ENCODE measurements around the gene DNHD1.
"Not testable (repeated sequence)": the region's sequence is repeated elsewhere in the genome, so short reads cannot be mapped to it uniquely, and the experiment has no call there.

Gene DNHD1

DNA sequence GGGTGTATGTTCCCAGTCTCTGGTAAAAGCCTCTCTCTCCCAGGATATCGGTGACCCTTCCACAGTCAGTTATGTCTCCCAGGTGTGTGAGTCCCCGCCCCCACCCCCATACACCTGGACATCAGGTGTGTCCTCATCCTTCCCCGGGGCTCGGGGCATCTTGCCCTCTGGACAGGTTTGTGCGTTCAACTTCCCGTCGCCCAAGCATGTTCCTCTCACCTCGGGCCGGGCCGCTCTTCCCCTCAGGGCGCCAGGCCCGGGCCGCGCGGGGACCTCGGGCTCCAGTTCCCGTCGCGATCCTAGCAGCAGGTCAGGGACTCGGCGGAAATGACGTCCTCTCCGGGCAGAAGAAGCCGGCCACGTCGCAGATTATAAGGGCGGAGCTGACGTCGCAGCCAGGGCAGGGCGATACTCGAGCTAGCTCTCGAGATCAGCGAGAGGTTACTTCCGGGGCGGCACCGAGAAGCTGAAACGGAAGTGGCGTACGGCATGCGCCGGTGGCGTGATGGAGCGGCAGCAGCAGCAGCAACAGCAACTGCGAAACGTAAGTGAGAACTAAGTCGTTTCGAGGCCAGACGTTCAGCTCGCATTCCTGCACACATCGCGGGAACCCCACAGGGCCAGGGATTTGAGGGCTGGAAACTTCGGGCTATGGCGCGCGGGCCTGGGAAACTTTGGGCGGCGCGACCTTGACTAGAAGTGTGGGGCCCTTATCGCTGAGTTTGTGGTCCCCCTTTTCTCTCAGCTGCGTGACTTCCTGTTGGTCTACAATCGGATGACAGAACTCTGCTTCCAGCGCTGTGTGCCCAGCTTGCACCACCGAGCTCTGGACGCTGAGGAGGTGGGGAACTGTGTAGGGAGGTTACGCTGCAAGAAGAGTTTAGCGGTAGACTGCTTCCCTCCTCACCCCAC is 15.8 kb upstream of the DNHD1 start, which contains the start of the genes ARFIP2 and TIMM10B:
ARFIP2 (minus strand) TSS at position 320 of the 912 bp plus-strand sequence. CDS start 910 bp downstream, outside the sequence.
TIMM10B (plus strand) TSS at position 490 of the 912 bp plus-strand sequence; CDS start at position 506, 16 bp downstream.
- peak; percentile 97 for DNase-seq (ENCODE audit: low read depth in 2 of 2)

GRCh38 chr11:6481924-6482275 is 15.2 kb upstream of the DNHD1 start:
- DNase-seq (ENCODE audit: low read depth in 2 of 2) = no peak

DNA sequence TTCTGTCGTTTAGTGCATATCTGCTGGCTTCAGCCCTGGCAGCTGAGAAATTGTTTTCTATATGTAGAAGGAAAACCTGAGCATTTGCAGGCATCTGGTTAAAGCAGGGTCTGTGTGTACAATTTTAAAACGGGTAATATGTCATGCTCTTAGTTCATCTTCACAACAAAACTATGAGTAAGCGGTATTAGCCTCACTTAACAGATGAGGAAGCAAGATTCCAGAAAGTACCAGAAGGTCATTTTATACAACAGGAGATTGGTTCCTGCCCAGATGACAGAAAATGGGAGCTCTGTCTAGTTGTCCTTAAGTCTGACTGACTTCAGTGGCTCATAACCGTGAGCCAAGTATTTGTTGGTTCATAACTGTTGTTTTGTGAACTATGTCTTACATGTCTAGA is 14.6 kb upstream of the DNHD1 start:
- no peak for DNase-seq (ENCODE audit: low read depth in 2 of 2)

DNA sequence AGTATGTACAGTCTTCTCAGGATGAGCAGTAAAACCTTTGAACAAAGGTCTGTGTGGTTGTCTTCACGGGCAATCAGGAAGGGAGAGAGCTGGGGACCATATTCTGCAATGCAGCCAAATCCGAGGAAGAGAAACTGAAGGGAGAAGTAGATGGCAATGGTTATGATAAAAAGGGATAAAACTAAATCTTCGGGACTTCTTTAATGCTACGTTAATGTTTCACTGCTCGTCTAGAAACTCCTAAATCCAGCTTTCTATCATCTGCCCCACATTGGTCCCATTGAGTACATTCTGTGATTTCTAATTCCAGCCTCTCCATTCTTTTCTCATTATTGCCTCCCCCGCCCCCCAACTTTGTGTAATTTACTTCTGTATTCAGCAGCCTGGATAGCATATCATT is 14.1 kb upstream of the DNHD1 start:
- DNase-seq (ENCODE audit: low read depth in 2 of 2) = no peak

DNA sequence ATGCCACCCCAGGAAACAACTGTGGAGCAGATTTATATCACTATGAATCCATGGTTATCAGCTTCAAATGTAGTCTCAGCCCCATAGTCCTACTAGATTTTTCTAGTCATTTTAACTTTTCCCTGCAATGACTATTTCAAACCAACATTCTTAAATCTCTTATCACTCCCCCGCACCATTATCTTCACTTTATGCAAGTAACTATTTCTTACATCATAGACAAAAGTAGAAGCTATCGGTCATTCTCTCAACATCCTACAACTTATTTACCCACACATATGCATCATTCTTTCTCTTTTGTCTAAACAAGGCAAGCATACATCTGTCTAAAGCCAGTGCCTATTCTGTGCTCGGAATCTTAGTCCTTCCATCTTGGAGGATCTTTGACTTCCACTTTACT is 11.4 kb upstream of the DNHD1 start:
- no peak for DNase-seq (ENCODE audit: low read depth in 2 of 2)

DNA sequence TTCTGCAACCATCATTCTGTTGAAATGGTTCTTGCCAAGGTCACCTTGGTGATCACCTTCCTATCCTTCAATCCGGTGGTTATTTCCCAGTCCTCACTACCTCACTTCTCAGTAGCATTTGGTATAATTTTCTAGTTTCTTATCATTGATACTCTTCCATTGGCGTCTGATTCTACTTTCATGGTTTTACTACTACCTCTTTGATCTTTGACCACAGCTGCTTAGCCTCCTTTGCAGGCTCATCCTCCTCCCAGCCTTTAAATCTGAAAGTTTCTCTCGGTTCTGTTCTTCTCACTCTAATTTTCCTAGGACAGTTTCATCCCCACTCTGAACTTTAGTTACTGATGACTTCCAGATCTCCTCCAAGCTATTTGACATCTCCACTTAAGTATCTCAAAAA is 10.8 kb upstream of the DNHD1 start:
- no peak for DNase-seq (ENCODE audit: low read depth in 2 of 2)

GRCh38 chr11:6486938-6487337 is 10.1 kb upstream of the DNHD1 start:
- DNase-seq (ENCODE audit: low read depth in 2 of 2) = no peak

DNA sequence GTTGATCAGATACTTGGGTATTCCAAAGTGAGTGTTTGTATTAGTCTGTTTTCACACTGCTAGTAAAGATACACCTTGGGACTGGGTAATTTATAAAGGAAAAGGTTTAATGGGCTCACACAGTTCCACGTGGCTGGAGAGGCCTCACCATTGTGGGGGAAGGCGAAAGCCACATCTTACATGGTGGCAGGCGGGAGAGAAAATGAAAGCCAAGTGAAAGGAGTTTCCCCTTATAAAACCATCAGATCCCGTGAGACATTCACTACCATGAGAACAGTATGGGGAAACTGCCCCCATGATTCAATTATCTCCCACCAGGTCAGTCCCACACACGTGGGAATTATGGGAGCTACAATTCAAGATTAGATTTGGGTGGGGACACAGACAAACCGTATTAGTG is 8.7 kb upstream of the DNHD1 start:
- DNase-seq (ENCODE audit: low read depth in 2 of 2) = no peak

GRCh38 chr11:6488821-6489220 is 8.3 kb upstream of the DNHD1 start:
- no peak for DNase-seq (ENCODE audit: low read depth in 2 of 2)

DNA sequence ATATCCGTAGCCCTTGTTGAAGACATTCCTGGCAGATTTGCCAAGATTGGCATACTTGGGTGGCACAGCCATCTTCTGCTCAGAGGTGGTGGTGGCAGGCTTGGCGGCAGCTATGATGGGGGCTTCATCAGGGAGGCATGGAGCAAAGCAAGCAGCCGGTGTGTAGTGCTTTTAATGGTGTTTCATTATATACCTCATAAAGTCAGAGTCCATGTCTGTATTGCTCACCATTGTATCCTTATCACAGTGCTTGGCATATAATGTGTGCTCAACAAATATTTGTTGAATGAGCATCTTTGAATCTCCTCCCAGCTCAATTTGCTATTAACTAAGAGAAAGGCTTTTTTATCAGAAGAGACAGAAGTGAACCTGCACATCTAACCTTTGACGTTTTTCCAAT is 7.8 kb upstream of the DNHD1 start:
- no peak for DNase-seq (ENCODE audit: low read depth in 2 of 2)

- no peak for DNase-seq (ENCODE audit: low read depth in 2 of 2)
Measured at GRCh38 chr11:6498121-6498520, 1.0 kb downstream of the DNHD1 start.

DNA sequence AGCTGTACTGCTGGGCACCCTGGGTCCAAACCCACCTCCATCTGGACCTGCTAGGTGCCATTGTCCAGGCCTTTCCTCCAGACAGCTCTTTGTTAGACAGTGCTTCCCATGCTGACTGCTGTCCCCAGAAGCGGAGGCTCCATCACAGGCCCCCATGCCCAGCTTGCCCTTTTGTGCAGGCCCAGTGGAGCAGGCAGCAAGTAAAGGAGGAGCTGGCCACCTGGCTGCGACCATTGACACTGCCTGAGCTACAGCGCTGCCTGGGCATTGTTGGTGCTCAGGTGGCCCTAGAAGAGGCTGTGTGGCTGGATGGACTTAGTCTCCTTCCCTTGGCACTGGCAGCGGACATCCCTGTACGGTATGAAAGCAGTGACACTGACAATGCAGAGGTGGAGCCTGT is 1.5 kb downstream of the DNHD1 start:
- DNase-seq (ENCODE audit: low read depth in 2 of 2) = no peak

DNA sequence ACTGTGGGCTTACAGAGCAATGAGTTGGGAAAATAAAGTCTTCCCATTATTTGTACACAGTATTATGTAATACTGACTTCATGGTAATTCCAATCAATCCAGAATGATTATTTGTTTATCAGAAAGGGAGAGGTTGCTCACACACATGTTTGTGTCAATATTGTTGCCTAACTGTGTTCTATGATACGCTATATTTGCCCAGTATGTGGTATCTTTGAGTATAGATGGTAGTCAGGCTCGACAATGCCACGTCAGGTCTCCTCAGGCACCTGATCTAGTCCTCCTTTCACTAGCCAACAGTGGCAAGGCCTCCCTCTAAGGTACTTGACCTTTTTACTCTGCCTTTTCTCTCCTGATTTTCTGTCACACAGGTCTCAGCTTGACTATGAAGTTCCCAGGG is 5.3 kb downstream of the DNHD1 start:
- no peak for DNase-seq (ENCODE audit: low read depth in 2 of 2)

DNA sequence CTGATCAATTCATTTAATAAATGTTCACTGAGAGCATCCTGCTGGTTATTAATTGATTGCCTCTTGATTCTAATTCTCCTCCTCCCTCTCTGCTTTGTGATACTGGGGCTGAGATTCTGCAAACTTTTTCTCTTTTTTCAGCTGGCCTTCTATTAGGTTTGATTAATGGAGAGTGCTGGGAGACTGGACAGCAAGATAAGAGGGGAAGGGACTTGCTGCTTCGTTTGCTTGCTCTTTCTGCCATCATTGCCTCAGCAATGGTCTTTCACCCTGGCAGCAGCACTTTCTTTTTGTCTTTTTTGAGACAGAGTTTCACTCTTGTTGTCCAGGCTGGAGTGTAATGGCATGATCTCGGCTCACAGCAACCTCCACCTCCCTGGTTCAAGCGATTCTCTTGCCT is 7.1 kb downstream of the DNHD1 start:
- DNase-seq (ENCODE audit: low read depth in 2 of 2) = no peak

DNA sequence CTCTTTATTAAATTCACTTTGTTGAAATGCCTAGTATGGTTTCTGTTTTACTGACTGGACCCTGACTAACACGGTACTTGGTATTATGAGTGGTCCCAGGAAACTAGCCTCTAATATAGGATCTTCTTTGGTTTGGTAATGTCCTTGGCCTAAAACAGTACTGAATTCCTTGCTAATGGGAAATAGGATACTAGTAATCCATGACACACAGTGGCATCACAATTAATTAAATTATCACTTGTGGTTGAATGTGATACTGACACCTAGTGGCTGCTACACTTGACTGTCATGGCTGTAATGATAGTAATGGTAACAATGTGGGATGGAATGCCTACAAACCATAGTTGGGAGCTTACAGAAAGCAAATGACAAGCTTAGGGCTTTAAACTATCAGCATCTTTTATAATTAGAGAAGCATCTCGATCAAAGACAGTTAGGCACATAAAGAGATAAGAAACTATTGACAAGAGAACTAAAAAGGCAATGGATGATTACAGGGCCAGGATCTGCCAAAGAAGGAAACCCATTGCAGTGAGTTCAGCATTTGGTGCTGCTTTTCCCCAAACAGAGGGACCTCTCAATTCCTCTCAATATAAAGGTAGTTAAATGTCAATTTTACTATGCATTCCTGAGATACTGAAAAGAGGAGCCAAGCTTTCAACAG is 8.6 kb downstream of the DNHD1 start:
- DNase-seq (ENCODE audit: low read depth in 2 of 2) = no peak

GRCh38 chr11:6516865-6517264 is 19.8 kb downstream of the DNHD1 start:
- DNase-seq (ENCODE audit: low read depth in 2 of 2) = no peak

DNA sequence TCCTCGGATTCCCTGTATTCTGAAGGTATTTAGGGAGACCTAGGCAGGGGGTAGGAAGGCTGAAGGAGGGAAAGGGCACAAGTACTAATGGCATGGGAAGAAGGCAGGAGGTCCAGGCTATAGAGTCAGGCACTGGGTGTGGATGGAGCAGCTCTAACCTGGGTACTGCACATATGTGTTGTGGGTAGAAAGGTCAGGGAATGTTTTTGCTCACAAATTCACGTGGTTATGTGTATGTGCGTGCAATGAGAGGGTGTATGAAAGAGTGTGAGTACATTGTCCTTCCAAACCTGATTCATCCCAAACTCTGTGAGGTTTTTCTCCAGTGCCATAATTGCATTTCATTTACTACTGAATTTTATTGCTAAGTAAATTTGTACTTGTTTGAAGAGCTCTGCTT is 23.2 kb downstream of the DNHD1 start:
- DNase-seq (ENCODE audit: low read depth in 2 of 2) = no peak

- not testable (repeated sequence) for DNase-seq (ENCODE audit: low read depth in 2 of 2)
Measured at GRCh38 chr11:6521946-6522345, 24.9 kb downstream of the DNHD1 start.

GRCh38 chr11:6523253-6523652 is 26.2 kb downstream of the DNHD1 start:
- DNase-seq (ENCODE audit: low read depth in 2 of 2) = no peak

GRCh38 chr11:6526411-6527135 is 29.5 kb downstream of the DNHD1 start:
- DNase-seq (ENCODE audit: low read depth in 2 of 2) = no peak

DNA sequence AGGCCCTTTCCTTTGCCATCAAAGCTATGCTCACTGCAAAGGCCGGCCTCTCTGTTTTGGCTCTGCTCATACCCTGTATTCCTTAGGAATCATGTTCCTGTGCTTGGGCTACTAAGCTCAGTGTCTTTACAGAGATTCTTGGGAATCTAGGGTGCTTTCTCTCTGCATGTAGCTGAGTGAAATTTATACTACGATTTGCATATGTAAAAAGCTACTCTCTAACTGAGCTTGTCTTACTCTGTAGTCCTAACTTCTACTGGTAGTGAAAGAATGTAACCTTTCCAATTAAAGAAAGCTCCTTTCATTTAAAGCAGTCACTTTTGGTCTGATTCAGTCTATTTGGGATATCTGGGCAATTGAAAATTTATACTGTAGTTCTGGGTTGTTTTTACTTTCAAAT is 32.2 kb downstream of the DNHD1 start:
- DNase-seq (ENCODE audit: low read depth in 2 of 2) = no peak

DNA sequence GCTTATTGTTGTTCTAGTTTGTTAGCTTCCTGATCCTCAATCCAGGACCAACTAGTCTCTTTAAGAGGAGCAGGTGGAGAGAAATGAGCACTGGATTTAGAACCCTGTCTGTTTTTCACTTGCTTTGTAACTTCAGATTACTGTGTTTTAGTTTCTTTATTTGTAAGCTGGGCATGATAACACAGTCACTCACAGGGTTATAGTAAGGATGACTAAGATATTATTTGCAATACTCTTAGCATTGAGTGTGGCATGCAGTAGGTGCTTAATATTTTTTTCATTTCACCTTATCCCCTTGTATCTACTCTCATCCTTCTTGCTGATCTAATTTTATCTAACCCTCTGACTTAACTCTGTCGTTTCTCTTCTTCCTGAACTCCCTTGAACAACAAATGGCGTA is 33.8 kb downstream of the DNHD1 start:
- DNase-seq (ENCODE audit: low read depth in 2 of 2) = no peak
